Measurements from ENCODE around the gene PLCB2.

PLCB2 gene

DNA sequence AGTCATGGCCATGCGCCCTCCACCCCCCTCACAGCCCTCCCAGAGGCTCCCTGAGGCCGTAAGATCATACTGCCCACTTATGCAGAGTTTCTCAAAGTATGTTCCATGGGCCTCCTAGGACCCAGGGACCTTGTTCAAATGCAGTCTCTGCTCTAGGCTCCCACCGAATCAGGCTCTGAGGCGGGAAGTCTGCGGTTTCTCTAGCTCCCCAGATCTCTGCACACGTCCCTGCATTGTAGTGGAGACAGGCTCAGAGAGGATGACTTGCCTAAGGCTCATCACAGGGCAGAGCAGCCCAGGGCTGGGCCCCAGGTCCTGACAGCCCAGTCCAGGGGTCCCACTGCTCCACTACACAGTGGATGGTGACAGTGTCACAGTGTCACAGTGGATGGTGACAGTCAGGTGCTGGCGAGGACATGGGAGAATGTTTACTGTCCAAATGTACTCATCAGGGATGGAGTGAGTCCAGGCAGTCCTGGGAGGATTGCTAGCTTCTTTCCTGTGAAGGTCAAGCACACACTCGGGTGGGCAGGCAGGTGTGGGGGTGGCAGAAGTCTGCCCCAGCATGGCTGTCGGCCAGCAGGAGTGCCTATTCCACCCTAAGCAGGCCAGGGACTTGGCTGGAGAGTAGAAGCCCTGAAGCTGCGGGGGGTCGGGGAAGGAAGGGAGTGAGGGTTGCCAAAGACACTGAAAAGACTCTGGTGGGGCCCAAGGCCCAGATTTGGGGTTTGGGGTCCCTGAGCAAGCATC lies 37.3 kb downstream of the PLCB2 start:
- DNase-seq (ENCODE audit: low read depth in 2 of 2): no peak

DNA sequence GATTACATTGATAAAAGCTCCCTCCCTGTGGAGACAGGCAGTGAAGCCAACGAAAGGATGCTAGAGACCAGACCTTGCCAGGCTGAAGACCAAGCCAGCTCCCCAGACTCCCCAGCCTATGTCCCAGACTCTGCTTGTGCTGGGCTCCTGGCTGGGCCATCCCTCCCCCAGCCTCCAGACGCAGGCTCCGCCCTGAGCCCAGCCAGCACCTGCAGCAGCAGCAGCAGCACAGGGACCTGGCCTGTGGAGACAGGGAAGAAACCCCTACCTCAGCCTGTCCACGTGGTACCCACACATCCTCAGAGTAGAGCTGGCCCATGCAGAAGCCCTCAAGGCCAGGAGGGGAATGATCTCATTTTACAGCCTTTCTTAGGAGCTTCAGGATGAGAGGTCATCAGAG lies 38.1 kb downstream of the PLCB2 start:
- no peak for DNase-seq (ENCODE audit: low read depth in 2 of 2)

DNA sequence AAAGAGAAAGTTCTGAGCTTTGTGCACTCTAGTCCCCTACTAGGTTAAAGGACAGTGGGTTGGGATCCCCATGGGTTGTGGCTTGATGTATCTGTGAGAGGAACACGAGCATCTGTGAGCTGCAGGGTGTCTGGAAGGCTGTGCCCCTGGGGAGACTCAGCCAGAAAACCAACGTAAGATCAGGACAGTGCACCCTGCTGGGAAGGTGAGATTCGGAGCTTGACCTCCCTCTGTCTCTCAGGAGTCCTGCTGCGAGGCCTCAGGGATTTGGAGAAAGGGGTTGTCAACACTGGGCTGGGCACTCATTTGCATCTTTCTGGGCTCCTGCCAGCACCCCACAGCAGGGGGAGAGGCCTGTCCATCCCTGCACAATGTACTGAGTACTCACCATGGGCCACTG lies 40.1 kb downstream of the PLCB2 start:
- no peak for DNase-seq (ENCODE audit: low read depth in 2 of 2)

DNA sequence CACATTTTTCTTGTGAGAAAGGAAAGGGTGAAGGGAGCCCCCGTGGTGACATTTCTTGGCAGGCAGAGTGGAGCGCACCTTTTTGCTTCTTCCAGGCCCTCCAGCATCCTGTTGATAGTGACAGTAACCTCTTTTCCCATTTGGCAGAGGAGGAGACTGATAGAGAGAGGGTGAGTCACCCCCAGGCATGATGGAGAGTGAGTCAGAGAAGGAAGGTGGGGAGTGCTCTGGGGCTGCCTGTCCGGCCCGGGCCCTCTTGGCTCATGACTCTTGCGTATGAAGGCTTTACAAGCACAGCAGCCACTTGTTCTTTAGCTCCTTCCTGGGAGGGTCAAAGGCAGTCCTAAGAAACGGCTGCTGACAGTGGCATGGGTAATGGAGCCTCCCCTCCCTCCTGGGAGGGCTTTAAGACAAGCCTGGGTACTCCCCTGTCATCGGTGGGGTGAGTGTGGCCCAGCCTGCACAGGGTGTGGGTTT lies 40.9 kb downstream of the PLCB2 start:
- DNase-seq (ENCODE audit: low read depth in 2 of 2): no peak

DNA sequence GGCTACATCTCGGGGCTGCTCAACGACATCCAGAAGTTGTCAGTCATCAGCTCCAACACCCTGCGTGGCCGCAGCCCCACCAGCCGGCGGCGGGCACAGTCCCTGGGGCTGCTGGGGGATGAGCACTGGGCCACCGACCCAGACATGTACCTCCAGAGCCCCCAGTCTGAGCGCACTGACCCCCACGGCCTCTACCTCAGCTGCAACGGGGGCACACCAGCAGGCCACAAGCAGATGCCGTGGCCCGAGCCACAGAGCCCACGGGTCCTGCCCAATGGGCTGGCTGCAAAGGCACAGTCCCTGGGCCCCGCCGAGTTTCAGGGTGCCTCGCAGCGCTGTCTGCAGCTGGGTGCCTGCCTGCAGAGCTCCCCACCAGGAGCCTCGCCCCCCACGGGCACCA lies 41.9 kb downstream of the PLCB2 start:
- DNase-seq (ENCODE audit: low read depth in 2 of 2): no peak

DNA sequence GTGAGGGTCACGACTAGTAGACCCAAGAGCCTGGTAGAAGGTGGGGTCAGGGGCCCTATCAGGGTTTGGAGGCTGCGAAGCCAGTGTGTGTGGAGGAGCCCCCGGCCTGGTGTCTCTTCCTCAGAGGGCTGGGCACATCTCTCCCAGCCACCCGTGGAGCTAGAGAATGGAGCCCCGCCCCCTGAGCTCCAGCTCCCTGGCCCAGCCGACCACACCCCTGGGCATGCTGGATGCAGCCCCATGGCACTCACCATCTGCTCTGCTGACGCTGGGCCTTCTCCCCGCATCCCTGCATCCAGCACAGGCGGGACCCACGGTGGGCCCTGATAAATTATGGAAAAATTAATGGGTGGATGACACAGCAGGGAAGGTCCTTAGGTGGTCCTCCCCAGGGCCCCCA lies 42.4 kb downstream of the PLCB2 start:
- no peak for DNase-seq (ENCODE audit: low read depth in 2 of 2)

DNA sequence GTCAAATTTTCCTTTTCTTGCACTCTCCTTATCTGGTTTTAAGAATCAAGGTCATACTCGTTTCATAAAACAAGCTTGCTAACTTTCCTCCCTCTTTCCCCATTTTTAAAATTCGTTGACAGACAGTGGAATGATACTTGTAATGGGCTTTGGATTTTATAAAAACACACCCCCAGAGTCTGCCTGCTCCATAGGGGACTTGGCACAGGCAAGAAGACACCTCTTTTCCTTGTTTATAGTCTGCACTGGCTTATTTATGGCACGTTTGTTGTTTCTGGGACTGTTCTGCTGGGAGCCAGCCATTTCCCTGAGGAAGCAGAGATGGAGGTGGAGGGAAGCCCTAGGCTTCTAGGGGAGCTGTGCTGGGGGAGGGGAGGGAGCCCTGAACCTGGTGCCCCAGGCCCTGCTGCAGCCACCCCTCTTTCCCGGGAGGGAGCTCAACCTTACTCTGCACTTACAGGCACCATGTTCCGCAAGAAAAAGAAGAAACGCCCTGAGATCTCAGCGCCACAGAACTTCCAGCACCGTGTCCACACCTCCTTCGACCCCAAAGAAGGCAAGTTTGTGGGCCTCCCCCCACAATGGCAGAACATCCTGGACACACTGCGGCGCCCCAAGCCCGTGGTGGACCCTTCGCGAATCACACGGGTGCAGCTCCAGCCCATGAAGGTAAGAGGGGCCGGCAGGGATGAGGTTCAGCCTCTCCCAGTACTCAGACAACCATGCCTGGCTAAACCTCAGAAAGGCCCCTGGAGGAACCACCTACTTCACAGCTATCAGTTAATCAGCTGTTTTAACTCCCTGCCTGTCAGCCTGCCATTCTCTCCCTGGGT lies 43.2 kb downstream of the PLCB2 start:
- no peak for DNase-seq (ENCODE audit: low read depth in 2 of 2)

DNA sequence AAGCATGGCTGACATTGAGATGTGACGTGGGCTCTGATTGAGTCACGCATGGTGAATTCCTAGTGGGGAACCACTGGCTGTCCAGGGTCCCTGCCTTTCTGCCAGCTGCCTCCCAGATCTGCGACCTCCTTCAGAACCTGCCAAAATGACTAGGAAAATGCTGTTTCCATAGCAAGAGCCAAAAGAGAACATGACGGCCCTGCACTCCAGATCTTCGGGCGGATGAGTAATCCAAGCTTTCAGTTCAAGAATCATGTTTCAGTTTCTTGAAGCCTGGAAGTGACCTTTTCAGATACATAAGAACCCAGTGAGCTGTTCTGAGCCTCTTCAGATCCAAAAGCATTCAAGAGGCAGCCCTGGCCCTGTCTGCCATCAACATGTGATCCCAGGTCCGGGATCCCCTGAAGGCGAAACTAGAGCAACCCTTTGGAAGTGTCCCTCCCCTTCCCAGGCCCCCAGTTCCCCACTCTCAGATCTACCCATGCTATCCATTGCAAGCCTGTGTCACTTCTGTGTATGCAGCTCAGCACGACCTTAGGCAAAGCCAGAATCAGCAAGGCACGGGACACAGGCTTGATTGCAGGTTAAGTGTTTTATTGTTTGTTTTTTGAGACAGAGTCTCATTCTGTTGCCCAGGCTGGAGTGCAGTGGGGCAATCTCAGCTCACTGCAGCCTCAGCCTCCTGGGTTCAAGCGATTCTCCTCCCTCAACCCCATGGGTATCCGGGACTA lies 44.5 kb downstream of the PLCB2 start:
- no peak for DNase-seq (ENCODE audit: low read depth in 2 of 2)

DNA sequence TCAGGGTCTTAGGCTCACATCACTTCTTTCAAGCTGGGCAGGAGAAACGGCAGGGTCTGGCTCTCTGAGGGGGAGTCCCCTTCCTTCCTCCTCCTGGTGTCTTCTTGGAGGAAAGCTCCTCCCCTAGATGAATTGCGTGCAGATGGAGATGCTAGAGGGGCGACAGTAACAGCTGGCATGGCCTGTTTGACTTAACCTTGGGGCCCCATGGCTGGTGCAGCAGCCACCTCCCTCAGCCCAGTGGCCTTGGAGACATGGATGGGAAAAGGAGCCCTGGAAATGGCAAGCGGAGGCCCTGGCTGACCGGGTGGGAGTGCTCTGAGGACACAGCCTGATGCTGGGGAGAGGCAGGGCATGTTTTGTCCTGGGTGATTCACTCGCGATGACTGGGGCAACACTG lies 48.7 kb downstream of the PLCB2 start:
- no peak for DNase-seq (ENCODE audit: low read depth in 2 of 2)

DNA sequence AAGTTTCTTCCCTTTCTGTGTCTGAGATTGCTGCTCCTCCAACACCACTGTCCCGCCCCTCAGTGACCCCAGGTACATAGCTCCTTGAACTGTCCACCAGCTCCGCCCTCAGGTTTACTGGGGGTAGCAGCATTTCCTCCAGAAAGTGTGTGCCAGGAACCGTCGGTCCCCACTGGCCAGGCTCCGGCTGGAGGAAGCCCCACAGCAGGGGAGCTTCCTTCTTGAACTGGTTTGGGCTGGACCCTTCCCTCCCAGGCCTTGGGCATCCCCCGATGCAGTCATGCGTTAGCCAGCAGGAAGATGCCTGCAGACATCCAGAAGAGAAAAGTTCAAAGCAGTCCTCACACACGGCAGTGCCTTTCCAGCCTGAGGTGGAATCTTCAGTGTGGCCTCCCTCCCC lies 49.2 kb downstream of the PLCB2 start:
- no peak for DNase-seq (ENCODE audit: low read depth in 2 of 2)

DNA sequence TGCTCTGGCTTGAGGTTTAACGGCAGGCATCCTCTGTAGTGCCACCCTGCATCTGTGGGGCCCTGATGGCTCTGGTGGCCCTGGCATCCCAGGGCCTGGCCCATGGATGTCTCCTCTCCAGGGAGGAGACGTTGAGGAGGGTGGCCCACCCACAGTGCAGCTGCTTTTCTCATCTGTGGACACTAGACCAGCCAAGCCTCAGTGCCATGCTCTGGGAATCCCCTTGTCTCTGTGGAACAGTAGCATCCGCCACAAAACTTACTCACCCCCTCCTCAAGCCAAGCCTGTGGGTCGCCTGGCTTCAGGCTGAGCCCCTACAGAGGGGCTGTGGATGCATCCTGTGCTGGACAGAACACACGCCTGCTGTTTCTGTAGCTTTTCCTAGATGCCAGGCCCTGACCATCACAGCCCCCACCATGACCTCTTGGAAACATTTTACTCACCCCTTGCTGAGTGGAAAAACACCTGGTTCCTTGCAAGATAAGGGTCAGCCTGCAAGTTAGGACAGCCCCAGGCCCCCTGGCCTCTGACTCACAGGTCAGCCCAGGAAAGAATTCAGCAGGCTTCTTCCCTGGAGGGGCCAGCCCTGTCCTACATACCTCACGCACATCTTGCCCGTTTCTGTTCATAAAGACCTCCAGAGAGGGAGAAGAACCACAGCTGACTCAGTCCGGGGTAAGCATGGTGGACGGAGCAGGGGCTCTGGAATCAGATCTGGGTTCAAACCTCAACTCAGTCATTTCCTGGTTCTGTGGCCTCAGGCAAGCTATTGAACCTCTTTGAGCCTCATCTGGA lies 49.9 kb downstream of the PLCB2 start:
- no peak for DNase-seq (ENCODE audit: low read depth in 2 of 2)

DNA sequence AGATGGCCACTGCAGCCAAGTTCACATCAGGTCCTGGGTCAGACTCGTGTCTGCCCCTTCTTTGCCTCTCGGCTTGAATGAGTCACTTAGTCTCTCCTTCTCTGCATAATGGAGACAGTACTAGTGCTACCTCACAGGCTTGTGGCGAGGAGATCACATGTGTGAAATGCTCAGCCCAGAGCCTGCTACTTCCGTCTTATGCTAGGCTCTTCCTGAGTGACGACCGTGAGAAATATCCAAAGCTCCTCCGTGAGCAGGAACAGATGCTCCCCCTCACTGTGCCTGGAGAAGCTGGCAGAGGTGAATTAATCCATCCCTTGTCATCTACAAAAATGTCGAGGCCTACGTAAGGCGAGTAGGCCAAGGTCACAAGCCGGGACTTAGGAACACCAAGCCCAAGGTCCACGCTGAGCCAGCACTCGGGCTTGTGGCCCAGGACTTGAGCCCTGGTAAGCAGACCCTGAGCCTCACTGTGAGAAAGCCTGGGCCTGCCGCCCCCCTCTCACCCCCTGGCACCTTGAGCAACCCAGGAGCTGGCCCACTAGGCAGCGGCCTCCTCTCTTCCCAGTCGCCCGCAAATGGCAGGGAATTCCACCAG lies 51.0 kb downstream of the PLCB2 start:
- no peak for DNase-seq (ENCODE audit: low read depth in 2 of 2)

DNA sequence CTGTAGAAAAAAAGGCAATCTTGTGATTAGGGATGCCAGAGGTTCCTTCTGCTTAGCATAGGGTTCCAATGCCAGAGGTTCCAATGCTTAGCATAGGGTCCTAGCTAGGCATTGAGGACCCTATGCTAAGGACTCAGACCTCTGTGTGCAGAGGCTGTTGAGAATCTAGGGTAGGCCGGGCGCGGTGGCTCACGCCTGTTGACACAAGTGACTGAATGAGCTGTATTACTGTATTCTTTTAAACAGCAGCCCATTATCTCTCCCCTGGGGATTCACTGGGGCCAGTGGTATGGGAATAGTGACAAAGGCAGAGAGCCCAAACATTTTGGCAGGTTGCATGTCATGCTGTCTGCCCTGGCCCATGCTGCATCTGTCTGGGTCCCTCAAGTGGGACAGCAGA lies 52.7 kb downstream of the PLCB2 start:
- DNase-seq (ENCODE audit: low read depth in 2 of 2): no peak

DNA sequence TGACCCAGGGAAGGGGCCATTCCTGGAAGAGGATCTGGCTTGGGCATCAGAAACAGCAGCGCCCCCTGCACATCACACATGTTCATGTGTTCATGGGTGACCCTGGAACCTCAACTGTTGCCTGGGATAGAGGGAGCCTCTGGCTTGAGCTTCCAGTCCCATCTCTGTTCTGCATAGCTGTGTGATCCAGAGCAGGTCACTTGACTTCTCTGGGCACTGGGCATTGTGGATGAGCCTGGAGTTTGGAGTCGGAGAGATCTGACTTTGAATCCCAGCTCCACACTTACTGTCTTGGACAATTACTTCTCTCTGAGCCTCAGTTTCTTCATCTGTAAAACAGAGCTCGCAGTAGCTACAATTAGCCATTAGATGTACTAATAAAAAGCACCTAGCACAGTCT lies 53.3 kb downstream of the PLCB2 start:
- DNase-seq (ENCODE audit: low read depth in 2 of 2): no peak

DNA sequence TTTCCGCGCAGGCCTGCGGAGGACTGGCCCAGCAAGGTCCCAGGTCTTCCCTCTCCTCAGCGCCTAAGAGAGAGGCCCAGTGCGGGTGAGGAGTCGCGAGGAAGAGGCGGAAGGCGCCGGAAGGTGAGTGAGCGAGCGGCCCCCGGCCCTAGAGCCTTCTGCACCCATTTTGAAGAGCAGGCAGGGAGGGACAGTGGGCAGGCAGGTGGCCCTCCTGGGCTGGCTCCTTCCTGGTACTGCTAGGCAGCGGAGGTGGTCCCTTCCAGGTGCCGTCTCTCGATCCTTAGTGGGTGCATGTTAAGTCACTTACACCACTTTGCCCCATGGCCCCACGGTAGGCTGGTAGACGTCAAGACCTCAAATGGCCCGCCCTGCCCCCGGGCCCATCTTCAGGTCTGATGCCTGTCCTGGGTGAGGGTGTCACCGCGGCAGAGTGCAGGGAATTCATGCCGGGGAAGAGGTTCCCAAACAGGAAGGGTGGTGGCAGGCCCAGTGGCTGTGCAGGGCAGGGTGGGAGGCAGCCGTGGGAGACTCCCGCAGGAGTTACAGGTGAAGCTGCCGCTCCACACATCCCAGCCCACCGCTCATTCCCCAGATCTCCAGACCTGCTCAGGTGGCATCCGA lies 54.5 kb downstream of the PLCB2 start:
- no peak for DNase-seq (ENCODE audit: low read depth in 2 of 2)

DNA sequence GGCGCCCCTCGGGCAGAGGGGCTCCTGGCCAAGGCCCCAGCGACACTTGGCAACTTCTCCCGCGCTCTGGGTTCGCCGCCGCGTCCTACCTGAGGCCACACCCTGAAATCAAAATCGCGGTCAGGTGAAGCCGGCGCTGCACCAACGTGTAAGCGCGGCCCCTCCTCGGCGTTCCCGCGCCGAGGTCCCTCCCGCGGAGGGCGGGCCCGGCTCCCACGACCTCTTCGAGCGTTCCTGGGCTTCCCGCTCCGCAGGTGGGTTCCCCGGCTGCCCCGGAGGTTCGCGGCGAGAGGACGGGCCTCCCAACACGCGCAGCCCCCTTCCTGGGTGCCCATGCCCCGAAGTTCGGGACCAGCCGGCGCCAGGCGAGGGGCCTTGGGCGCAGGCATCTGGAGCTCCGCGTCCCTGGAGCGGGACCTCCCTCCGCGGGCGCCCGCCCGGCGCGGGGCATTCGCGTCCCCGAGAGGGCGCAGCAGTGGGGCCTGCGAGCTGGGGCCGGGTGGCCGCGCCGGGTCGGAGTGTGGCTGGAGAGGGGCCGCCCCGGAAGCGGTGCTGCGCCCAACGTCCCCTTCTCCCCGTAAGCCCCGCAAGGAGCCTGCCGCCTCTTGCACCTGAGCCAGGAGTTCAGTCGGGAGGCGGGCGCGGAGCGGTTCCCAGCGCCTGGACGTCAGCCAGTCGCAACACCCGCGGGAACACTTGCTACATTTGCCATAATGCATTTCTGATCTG lies 55.1 kb downstream of the PLCB2 start:
- no peak for DNase-seq (ENCODE audit: low read depth in 2 of 2)

DNA sequence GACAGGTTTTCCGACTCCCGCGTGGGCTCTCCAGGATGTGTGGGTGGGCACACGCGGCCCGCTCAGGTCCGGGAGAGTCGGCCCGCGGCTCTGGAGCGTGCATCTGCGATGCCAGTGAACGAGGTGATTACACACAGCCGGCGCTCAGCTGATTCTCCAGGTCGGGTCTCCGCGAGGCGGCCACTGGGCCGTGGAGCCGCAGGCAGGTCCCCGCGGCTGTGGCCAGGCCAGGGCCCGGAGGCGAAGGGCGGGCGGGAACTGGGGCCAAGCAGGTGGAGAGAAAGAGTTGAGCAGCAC lies 55.6 kb downstream of the PLCB2 start:
- no peak for DNase-seq (ENCODE audit: low read depth in 2 of 2)

DNA sequence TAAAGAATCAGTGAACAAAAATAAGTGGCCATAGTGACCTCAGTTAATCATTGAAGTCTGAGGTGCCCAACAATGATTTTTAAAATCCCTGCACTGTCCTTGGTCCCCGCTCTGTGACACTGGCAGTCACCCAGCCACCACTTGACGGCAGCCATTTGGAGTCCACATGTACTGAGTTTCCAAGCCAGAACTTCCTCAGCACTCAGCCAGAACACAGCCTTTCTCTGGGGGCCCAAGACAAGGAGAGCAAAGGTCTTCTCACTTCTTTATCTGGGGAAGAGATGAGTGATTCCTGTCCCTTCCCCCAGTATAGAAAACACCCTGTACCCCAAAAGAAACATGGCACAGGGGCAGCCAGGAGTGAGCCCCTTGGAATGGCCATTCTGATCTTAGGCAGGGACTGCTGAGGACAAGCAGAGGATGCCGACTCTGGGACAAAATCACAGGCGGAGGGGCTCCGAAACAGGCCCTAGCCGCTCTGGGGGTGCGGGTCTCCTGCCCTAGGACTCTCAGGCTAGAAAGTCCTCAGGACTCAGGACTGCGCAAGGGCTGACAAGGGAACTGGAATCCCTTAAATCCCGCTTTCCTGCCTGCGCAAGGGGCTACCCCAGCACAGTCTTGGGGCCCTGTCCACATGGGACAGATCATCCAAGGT lies 56.1 kb downstream of the PLCB2 start:
- DNase-seq (ENCODE audit: low read depth in 2 of 2): no peak

DNA sequence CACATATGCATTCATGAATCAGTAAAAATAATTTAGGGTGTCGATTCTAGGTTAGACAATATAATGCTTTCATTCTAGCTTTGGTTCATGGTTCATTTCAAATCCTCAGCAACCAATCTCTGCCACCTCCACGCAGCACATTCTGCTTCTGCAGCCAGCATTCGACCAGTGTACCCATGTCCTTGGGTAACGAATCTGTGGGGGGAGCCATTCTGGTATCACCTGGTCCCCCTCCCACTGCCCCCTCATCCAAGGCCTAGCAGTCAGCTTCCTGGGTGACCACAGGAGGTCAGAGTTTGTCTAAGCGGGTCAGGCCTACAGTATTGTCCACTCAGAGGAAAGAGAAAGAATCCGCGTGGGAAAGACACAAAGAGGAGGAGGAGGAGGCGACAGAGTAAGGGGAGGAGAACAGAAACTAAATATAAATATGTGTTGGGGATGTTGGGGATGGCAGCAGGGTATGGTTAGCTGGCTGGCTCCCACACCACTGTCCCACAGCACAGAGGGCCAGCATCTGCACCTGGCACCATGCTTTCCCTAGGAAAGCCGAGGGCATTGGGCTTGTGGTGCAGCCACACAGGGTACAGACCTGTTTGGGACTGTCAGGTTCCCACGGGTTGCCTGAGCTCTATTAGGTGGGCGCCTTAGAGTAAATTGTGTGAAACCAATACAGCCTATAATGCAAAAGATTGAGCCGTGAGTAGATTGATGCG lies 56.8 kb downstream of the PLCB2 start:
- DNase-seq (ENCODE audit: low read depth in 2 of 2): no peak

All from stimulated activated CD8-positive, alpha-beta memory T cell treated with anti-CD3 and anti-CD28 coated beads, Interleukin-7, amount 100 ng/mL, for 1 hour (primary cell).